Measurements from ENCODE around the gene OXLD1.
A peak's percentile ranks its signal among the peaks of the same experiment; 100 is the strongest.

GRCh38 chr17:81710514-81711308, 44.3 kb upstream of the OXLD1 start:
- TF ChIP-seq CTCF (IDR thresholded peaks at IDR 0.05) (no peak), REST (IDR thresholded peaks at IDR 0.05; ENCODE audit: insufficient read depth in 1 of 2, low read depth in 2 of 2, low read length in 1 of 2) (no peak), POLR2AphosphoS5 (IDR thresholded peaks at IDR 0.05; ENCODE audit: low read depth, low read length) (peak; percentile 75)

Measured in Panc1 (cell line).